Aorta (tissue), 5 donors: Measurements from ENCODE around the gene DOCK3. TPM values are rescaled to one million over a fixed set of nuclear protein-coding genes. Genes with fewer than 3 reads are reported as not detected.
"Not testable (repeated sequence)": the region's sequence is repeated elsewhere in the genome, so short reads cannot be mapped to it uniquely, and the experiment has no call there.

Source experiments
- ATAC-seq: fragments of 200-7000 bp; cut with Tn5 transposase; one replicate; pipeline ENCODE4 v1.9.1; 2022; ENCODE audit warnings: moderate library complexity; ENCODE audit not compliant: low FRiP score
- DNase-seq, 2 donors: peaks; one replicate each; pipeline ENCODE4 v3.0.0-alpha.2; 2020
- H3K27ac ChIP-seq, 2 donors: one replicate each; pipeline ENCODE4 v1.5.1; 2013; ENCODE audit warnings: low read length in 2 of 2, mild to moderate bottlenecking in 2 of 2, moderate library complexity in 2 of 2, control low read depth in 1 of 2, inconsistent platforms in 1 of 2, low read depth in 1 of 2
- H3K27me3 ChIP-seq, 2 donors: one replicate each; pipeline ENCODE4 v1.6.1; 2013; ENCODE audit warnings: control low read depth in 1 of 2, low read length in 1 of 2, mild to moderate bottlenecking in 1 of 2, moderate library complexity in 1 of 2; ENCODE audit not compliant: insufficient read depth in 2 of 2, control insufficient read depth in 1 of 2
- H3K36me3 ChIP-seq, 2 donors: one replicate each; pipeline ENCODE4 v1.6.1; 2013; ENCODE audit warnings: control low read depth in 1 of 2, low read length in 1 of 2, mild to moderate bottlenecking in 1 of 2; ENCODE audit not compliant: insufficient read depth in 2 of 2, control insufficient read depth in 1 of 2
- H3K4me1 ChIP-seq, 2 donors: one replicate each; pipeline ENCODE4 v1.6.1; 2013; ENCODE audit warnings: low read length in 2 of 2, control low read depth in 1 of 2, mild to moderate bottlenecking in 1 of 2, moderate library complexity in 1 of 2; ENCODE audit not compliant: insufficient read depth in 2 of 2, control insufficient read depth in 1 of 2
- H3K4me3 ChIP-seq, 2 donors: one replicate each; pipeline ENCODE4 v1.5.1; 2013; ENCODE audit warnings: low read length in 2 of 2, control low read depth in 1 of 2, mild to moderate bottlenecking in 1 of 2
- H3K9me3 ChIP-seq: one replicate; pipeline ENCODE4 v1.6.1; 2013; ENCODE audit warnings: mild to moderate bottlenecking, low read length; ENCODE audit not compliant: control insufficient read depth
- WGBS, 2 donors: extraction: QIAGEN DNeasy Blood & Tissue Kit; methylation state at CpG; one replicate each; pipeline ENCODE4 v1.1.7; 2013; 5-methylcytosine and 5-hydroxymethylcytosine counted together
- intact Hi-C, 2 donors: fragments of 100-400 bp; cut with DNase I; formaldehyde crosslinking; loops; one replicate each; pipeline versions ENCODE4 v1.14.2 to v1.15.0; 2022
- polyA plus RNA-seq, 2 donors: library from polyadenylated mRNA; stranded (reverse); fragments of 200-250 nt; gene quantifications; one replicate each; pipeline ENCODE4 v1.2.3, GENCODE V29; 2013
- total RNA-seq, 2 donors: library from RNA; stranded (reverse); fragmentation: NEBNext Ultra II Directional; extraction: Animal tissue kit (Norgen Biotek cat#: 25700); gene quantifications; one replicate each; pipeline ENCODE4 v1.2.1, GENCODE V29; 2021
- donor health status: healthy with polysubstance abuse.
- donor health status: Bipolar disorder and iron deficiency.
- donor health status: DM: no; HTN: no; CAD: no.
- donor health status: DM: no; HTN: no; CAD: no.
- donor health status: DM: yes; HTN: yes; CAD: no.

Gene DOCK3
- total and polyA plus RNA-seq, 4 donors = 0.31 to 0.97 (median 0.55) TPM

DNA sequence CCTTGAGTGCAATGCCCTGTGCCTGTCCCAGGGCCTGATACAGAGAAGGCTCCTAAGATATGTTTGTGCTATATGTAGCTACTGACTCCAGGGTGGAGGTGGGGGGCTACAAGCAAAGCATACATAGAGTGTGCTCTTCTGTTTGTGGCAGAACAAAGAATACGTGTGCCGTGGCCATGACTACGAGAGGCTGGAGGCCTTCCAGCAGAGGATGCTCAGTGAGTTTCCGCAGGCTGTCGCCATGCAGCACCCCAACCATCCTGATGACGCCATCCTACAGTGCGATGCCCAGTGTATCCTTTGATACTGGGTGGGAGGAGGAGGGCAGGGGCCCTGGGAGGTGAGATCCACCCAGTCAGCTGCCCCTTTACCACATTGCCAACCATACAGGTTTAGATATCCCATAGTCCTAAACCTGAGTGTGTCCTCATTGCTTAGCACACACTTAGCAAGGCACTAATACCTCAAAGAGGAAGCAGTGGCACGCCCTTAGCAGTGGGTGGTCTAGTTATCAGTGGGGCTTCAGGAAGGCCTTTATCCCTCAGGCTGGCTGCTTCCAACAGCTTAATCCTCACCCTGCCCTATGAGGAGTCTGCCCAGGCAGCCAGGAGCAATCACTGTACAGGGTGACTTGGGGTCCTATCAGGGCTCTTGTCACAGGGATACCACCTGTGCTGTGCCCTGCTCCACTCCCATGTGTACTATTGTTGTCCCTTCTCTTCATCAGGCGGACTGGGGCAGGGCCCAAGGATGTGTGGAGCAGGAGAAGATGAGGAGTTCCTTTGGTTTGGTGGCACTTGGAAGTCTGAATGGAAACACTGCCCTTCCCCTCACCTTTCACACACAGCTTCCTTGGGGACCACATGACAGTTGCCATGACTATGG, 680.2 kb downstream of the DOCK3 start:
- Histone ChIP-seq H3K36me3 (peaks cover 0 to 2% of the 10 kb centered on the region in 2 donors), H3K4me1 (no peaks in the 10 kb centered on the region), H3K4me3 (no peak overlapping the region), H3K27ac (no peak overlapping the region), H3K9me3 (no peaks in the 10 kb centered on the region), H3K27me3 (no peaks in the 10 kb centered on the region)
- WGBS, 2 donors = 89% methylated on average over 9 of the region's 9 CpGs
- ATAC-seq (no peak), DNase-seq (no peak)
- intact Hi-C loops = no loop called here

GRCh38 chr3:51355891-51356578, 681.3 kb downstream of the DOCK3 start:
- no peak for ATAC-seq
- DNase-seq = no peak
- no peaks in the 10 kb centered on the region for H3K27me3 ChIP-seq
- peaks cover 0 to 2% of the 10 kb centered on the region in 2 donors for H3K36me3 ChIP-seq
- H3K4me1 ChIP-seq = no peaks in the 10 kb centered on the region
- no peak overlapping the region for H3K4me3 ChIP-seq
- 75 to 78% methylated on average over 8 of the region's 8 CpGs for WGBS, 2 donors
- intact Hi-C loops = no loop called here
- no peaks in the 10 kb centered on the region for H3K9me3 ChIP-seq
- no peak overlapping the region for H3K27ac ChIP-seq

DNA sequence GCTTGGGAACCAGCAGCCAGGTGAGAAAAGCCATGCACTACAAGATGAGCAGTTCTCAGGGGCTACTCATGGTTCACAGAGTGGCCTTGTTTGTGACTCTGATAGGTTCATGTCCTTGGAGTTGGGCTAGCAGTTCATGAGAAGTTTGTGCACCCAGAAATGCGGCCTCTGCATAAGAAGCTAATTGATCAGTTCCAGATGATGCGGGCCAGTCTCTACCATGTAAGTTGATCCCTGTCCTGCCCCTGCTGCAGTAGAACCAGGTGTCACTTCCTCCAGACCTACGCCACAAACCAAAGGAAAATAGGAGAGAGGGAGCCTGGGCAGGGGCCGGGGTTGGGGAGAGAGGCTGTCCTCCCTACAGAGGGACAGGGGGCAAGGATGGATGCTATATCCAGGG, 683.1 kb downstream of the DOCK3 start:
- ATAC-seq = no peak
- Histone ChIP-seq H3K36me3 (peaks cover 0 to 2% of the 10 kb centered on the region in 2 donors), H3K27me3 (no peaks in the 10 kb centered on the region), H3K4me1 (no peaks in the 10 kb centered on the region), H3K4me3 (no peak overlapping the region), H3K27ac (no peak overlapping the region), H3K9me3 (no peaks in the 10 kb centered on the region)
- WGBS, 2 donors = 63 to 67% methylated on average over 4 of the region's 4 CpGs
- intact Hi-C loops = no loop called here
- no peak for DNase-seq

DNA sequence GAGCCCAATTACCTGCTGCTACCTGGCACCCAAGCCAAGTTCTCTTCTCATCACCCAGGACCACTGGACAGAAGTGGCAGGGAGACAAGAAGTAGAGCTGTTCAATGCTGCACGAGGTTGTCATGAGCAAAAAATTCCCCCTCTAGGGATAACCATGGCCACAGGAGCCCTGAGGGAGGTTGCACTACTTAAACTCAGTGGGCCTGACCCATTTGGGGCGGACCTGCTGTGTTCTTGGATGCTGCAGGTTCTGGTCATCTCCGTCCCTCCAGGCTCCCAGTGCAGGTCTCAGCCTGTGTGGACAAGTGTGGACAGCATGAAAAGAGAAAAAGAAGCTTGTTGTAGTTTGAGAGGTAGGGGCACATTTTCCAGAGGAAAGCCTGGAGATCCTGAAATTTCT, 684.3 kb downstream of the DOCK3 start:
- Histone ChIP-seq H3K4me1 (no peaks in the 10 kb centered on the region), H3K27ac (no peak overlapping the region), H3K27me3 (no peaks in the 10 kb centered on the region), H3K9me3 (no peaks in the 10 kb centered on the region), H3K4me3 (no peak overlapping the region), H3K36me3 (peaks cover 0 to 2% of the 10 kb centered on the region in 2 donors)
- intact Hi-C loops = no loop called here
- ATAC-seq (no peak), DNase-seq (no peak)
- 67 to 73% methylated on average over 3 of the region's 3 CpGs for WGBS, 2 donors

DNA sequence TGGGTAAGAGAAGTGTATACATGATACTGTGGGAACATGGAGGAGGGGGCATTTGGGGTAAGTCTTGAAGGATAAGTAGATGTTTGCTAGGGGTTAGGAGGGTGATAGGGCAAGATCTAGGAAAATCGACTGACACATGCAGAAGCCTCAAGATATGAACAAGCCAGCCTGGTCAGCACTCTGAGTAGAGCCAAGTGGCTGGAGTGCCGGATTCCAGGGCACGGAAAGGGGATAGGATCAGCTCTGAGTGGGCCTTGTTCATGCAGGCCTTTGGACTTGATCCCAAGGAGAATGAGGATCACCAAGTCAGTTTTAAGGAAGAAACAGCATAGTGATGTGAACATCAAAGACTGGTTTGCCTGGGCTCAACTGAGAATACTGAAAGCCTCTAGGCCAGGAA, 686.1 kb downstream of the DOCK3 start:
- peaks cover 0 to 2% of the 10 kb centered on the region in 2 donors for H3K36me3 ChIP-seq
- no peaks in the 10 kb centered on the region for H3K9me3 ChIP-seq

DNA sequence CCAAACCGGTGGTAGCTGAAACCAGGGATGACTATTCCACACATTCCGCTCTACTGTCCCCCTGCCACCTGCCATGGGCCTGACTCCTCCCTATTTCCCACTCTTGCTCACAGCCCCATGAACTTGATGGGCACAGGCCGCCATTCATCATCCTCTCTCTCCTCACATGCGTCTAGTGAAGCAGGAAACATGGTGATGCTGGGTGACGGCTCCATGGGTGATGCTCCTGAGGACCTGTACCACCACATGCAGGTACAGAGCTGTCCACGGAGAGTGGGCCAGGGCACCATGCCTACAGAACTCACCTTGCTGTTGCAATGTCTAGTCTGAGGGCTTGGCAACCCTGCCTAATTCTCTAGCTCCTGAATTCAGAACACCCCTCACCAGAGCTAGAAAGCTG, 687.0 kb downstream of the DOCK3 start:
- Histone ChIP-seq H3K4me3 (no peak overlapping the region), H3K27me3 (no peaks in the 10 kb centered on the region), H3K4me1 (no peaks in the 10 kb centered on the region), H3K27ac (no peak overlapping the region), H3K36me3 (no peaks in the 10 kb centered on the region), H3K9me3 (no peaks in the 10 kb centered on the region)
- intact Hi-C loops = no loop called here
- DNase-seq (peak in 1 of 2 donors; percentile 55), ATAC-seq (peak; percentile 26)
- WGBS, 2 donors = 89 to 90% methylated on average over 6 of the region's 6 CpGs

More for the DNA sequence above, 686.1 kb downstream of the DOCK3 start:
- DNase-seq (no peak), ATAC-seq (no peak)
- Histone ChIP-seq H3K4me3 (no peak overlapping the region), H3K27ac (no peak overlapping the region), H3K27me3 (no peaks in the 10 kb centered on the region), H3K4me1 (no peaks in the 10 kb centered on the region)
- 86 to 88% methylated on average over 3 of the region's 3 CpGs for WGBS, 2 donors
- intact Hi-C loops = no loop called here

DNA sequence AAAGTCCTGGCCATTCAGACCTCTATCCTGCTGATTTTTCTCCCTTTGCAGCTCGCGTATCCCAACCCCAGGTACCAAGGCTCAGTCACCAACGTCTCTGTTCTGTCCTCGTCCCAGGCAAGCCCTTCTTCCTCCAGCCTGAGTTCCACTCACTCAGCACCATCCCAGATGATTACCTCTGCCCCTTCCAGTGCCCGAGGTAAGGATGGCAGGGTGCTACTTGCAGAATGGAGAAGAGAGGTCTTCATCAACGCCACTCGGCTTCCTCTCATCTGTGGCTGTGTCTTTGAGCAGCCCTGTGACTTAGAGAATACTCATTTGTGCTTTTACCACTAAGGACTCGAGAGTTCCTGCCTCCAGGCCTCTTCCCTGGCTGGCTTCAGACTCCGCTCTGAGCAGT, 687.7 kb downstream of the DOCK3 start:
- Histone ChIP-seq H3K27me3 (no peaks in the 10 kb centered on the region), H3K9me3 (no peaks in the 10 kb centered on the region), H3K4me1 (no peaks in the 10 kb centered on the region), H3K36me3 (no peaks in the 10 kb centered on the region), H3K27ac (no peak overlapping the region), H3K4me3 (no peak overlapping the region)
- DNase-seq = peak in 1 of 2 donors; percentile 37
- no peak for ATAC-seq
- 83 to 85% methylated on average over 9 of the region's 9 CpGs for WGBS, 2 donors
- intact Hi-C loops = no loop called here

- WGBS, 2 donors = 90 to 94% methylated on average over 8 of the region's 8 CpGs
- intact Hi-C loops = not testable (repeated sequence)
- DNase-seq = peak; percentile 20 to 32
Measured at GRCh38 chr3:51368276-51368675, 693.5 kb downstream of the DOCK3 start.

More at GRCh38 chr3:51368276-51368675, 693.5 kb downstream of the DOCK3 start:
- H3K4me1 ChIP-seq, H3K9me3 ChIP-seq, ATAC-seq, H3K4me3 ChIP-seq, H3K27me3 ChIP-seq, H3K27ac ChIP-seq, H3K36me3 ChIP-seq: not testable (repeated sequence)
